Kidney epithelial cell (primary cell): Measurements from ENCODE around the gene HTR7. TPM values are rescaled to one million over a fixed set of nuclear protein-coding genes. Genes with fewer than 3 reads are reported as not detected.
"Not testable (repeated sequence)": the region's sequence is repeated elsewhere in the genome, so short reads cannot be mapped to it uniquely, and the experiment has no call there.

Source experiments
- DNase-seq: peaks from one replicate; pipeline ENCODE4 v3.0.0-alpha.2; 2010; ENCODE audit warnings: low read depth
- H3K27me3 ChIP-seq: 2 replicates; pipeline ENCODE4 v1.6.0; 2011; ENCODE audit warnings: low read length; ENCODE audit not compliant: control insufficient read depth, insufficient read depth
- H3K36me3 ChIP-seq: 2 replicates; pipeline ENCODE4 v1.5.1; 2011; ENCODE audit warnings: low read length; ENCODE audit not compliant: control insufficient read depth, insufficient read depth
- H3K4me3 ChIP-seq: 2 replicates; pipeline ENCODE4 v1.5.1; 2011; ENCODE audit warnings: low read depth, mild to moderate bottlenecking, control low read depth, low read length
- total RNA-seq: library from RNA; depleted of rRNA; stranded (reverse); fragments of >200 nt; gene quantifications from 2 replicates; pipeline ENCODE4 v1.2.3, GENCODE V29; 2015
- TF ChIP-seq, protein P1 (sequence below): IDR thresholded peaks from 2 replicates; pipeline ENCODE4 v1.5.1; 2011; ENCODE audit warnings: mild to moderate bottlenecking, moderate library complexity, low read length, control low read depth, inconsistent platforms; ENCODE audit not compliant: insufficient read depth, poor library complexity, severe bottlenecking

HTR7 gene
- total RNA-seq, result 0.17 and 2.1 TPM in 2 replicates

DNA sequence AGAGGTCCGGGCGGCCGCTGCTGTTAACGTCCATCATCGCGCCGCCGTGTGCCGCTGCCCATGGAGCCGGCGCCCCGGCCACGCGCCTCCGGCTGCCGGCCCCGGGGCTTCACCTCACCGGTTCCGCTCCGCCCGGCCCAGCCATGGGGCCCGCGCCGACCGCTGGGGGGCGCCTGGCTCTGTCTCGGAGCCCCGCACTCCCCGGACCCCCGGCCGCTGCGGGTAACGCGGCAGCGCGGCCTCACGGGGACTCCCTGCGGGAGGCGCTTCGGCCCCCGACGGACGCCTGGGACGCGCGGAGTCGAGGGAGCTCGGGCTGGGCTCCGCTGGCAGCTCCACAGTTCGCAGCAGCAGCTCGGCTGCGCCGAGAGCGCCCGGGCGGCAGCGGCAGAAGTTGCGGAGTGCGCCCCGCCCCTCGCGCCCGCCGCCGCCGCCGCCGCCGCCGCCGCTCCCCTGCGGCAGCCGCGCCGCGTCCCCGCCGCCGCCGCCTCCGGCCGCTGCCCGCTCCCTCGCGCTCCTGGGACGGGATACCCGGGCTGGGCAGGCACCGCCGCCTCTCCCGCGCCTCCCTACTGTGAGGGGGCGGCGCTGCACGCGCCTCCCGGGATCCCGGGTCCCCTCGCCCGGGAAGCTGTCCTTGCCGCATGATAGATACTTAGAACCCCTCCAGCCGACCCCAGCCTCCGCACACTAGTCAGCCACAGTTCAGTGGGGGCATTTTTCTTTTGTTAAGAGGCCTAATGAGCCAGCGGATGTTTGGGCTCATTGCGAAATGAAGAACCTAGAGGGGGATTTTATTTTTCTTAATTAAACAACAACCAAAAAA lies at the start of gene HTR7:
TSS of gene HTR7 (minus strand) at position 405 of the 826 bp plus-strand sequence. CDS start at position 37, 368 bp downstream.
- no peak for DNase-seq
- TF ChIP-seq, protein P1, sequence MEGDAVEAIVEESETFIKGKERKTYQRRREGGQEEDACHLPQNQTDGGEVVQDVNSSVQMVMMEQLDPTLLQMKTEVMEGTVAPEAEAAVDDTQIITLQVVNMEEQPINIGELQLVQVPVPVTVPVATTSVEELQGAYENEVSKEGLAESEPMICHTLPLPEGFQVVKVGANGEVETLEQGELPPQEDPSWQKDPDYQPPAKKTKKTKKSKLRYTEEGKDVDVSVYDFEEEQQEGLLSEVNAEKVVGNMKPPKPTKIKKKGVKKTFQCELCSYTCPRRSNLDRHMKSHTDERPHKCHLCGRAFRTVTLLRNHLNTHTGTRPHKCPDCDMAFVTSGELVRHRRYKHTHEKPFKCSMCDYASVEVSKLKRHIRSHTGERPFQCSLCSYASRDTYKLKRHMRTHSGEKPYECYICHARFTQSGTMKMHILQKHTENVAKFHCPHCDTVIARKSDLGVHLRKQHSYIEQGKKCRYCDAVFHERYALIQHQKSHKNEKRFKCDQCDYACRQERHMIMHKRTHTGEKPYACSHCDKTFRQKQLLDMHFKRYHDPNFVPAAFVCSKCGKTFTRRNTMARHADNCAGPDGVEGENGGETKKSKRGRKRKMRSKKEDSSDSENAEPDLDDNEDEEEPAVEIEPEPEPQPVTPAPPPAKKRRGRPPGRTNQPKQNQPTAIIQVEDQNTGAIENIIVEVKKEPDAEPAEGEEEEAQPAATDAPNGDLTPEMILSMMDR, result no peak

GRCh38 chr10:90906596-90906995 lies 48.8 kb upstream of the HTR7 start:
- no peaks in the 10 kb centered on the region for H3K36me3 ChIP-seq
- H3K27me3 ChIP-seq, result no peaks in the 10 kb centered on the region
- H3K4me3 ChIP-seq, result no peak overlapping the region
- TF ChIP-seq, protein P1, result no peak
- DNase-seq, result no peak

More for the DNA sequence above, at the start of gene HTR7:
- H3K27me3 ChIP-seq, result peaks cover 17% of the 10 kb centered on the region
- no peaks in the 10 kb centered on the region for H3K36me3 ChIP-seq
- H3K4me3 ChIP-seq, result peak within 1 kb of the TSS; percentile 53

GRCh38 chr10:90905925-90906324 lies 48.1 kb upstream of the HTR7 start:
- TF ChIP-seq, protein P1, result no peak
- no peaks in the 10 kb centered on the region for H3K36me3 ChIP-seq
- no peak for DNase-seq
- no peaks in the 10 kb centered on the region for H3K27me3 ChIP-seq
- no peak overlapping the region for H3K4me3 ChIP-seq

DNA sequence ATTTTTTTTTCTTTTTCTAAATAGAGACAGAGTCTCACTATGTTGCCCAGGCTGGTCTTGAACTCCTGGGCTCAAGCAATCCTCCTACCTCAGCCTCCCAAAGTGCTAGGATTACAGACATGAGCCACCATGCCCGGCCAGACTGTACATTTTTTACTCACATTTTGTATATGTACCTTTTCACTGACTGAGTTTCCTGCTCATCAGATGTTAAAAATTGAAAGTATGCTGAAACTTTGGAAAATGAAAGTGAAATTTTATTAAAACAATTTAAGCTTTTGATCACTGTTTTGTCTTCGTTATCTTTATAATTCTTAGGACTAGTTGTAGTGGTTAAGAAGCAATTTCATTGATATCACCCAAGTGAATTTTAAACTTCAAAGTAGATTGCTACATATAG lies 39.1 kb upstream of the HTR7 start:
- not testable (repeated sequence) for DNase-seq, H3K36me3 ChIP-seq, H3K4me3 ChIP-seq, H3K27me3 ChIP-seq

GRCh38 chr10:90893190-90893589 lies 35.4 kb upstream of the HTR7 start:
- TF ChIP-seq, protein P1, result no peak
- DNase-seq, result no peak
- peaks cover 1% of the 10 kb centered on the region for H3K36me3 ChIP-seq

GRCh38 chr10:90890347-90890746 lies 32.5 kb upstream of the HTR7 start:
- TF ChIP-seq, protein P1, result no peak
- no peak for DNase-seq
- H3K36me3 ChIP-seq, result peaks cover 1% of the 10 kb centered on the region
- no peaks in the 10 kb centered on the region for H3K27me3 ChIP-seq
- H3K4me3 ChIP-seq, result no peak overlapping the region

More at GRCh38 chr10:90893190-90893589, 35.4 kb upstream of the HTR7 start:
- Histone ChIP-seq H3K4me3 (no peak overlapping the region), H3K27me3 (no peaks in the 10 kb centered on the region)
